K562 (cell line): ENCODE data around the gene TMPRSS6. TPM values are rescaled to one million over a fixed set of nuclear protein-coding genes. Genes with fewer than 3 reads are reported as not detected.
A peak's percentile ranks its signal among the peaks of the same experiment; 100 is the strongest.

Source experiments
- CHD2 ChIP-seq: IDR thresholded peaks from 2 replicates; pipeline ENCODE4 v1.6.1; 2011; ENCODE audit warnings: low read depth, low read length
- CXXC5 ChIP-seq: fragments of 250-450 bp; sonication (Bioruptor Pico); IDR thresholded peaks from 2 replicates; pipeline ENCODE4 v1.8.0; 2022; ENCODE audit warnings: inconsistent platforms, mild to moderate bottlenecking, moderate library complexity
- GABPA ChIP-seq: fragments of 200-800 bp; sonication (Bioruptor generic); conservative IDR thresholded peaks from 2 replicates; pipeline ENCODE4 v1.6.1; 2016; ENCODE audit warnings: low read depth, missing genetic modification characterization, missing compliant biosample characterization
- HINFP ChIP-seq: fragments of 450-650 bp; conservative IDR thresholded peaks from 2 replicates; pipeline ENCODE4 v1.6.1; 2016; ENCODE audit warnings: missing genetic modification characterization, low read depth, mild to moderate bottlenecking, control low read depth, missing compliant biosample characterization
- JUND ChIP-seq, 2 experiments: IDR thresholded peaks; 2 replicates in 1 of 2; 3 replicates in 1 of 2; pipeline ENCODE4 v1.6.1; 2011; ENCODE audit warnings: borderline replicate concordance in 2 of 2, low read depth in 2 of 2, low read length in 2 of 2, improper control_type of control experiment in 1 of 2, missing biosample characterization in 1 of 2, missing genetic modification characterization in 1 of 2, missing genetic modification reagents in 1 of 2
- MTA3 ChIP-seq: fragments of 450-650 bp; formaldehyde crosslinking; IDR thresholded peaks from 2 replicates; pipeline ENCODE4 v1.6.1; 2017; ENCODE audit warnings: mild to moderate bottlenecking, borderline replicate concordance
- RCOR1 ChIP-seq, 2 experiments: IDR thresholded peaks; 2 replicates each; pipeline ENCODE4 v1.6.1; 2012; ENCODE audit warnings: low read depth in 2 of 2, low read length in 2 of 2, borderline replicate concordance in 1 of 2, improper control_type of control experiment in 1 of 2
- RFX1 ChIP-seq: fragments of 450-650 bp; IDR thresholded peaks from 2 replicates; pipeline ENCODE4 v1.6.1; 2016; ENCODE audit warnings: mild to moderate bottlenecking, moderate library complexity
- STAT6 ChIP-seq: sonication (generic); formaldehyde crosslinking; IDR thresholded peaks from 2 replicates; pipeline ENCODE4 v1.8.1; 2023; ENCODE audit warnings: mild to moderate bottlenecking, missing genetic modification reagents
- THRAP3 ChIP-seq: fragments of 450-650 bp; IDR thresholded peaks from 2 replicates; pipeline ENCODE4 v1.6.1; 2016; ENCODE audit warnings: mild to moderate bottlenecking, inconsistent platforms, borderline replicate concordance
- YY1 ChIP-seq, 3 experiments: IDR thresholded peaks; 2 replicates each; pipeline ENCODE4 v1.6.1; 2011; ENCODE audit warnings: low read length in 2 of 3, mild to moderate bottlenecking in 2 of 3, moderate library complexity in 2 of 3, borderline replicate concordance in 1 of 3, control low read depth in 1 of 3, low read depth in 1 of 3; ENCODE audit not compliant: insufficient read depth in 3 of 3, insufficient replicate concordance in 2 of 3, control insufficient read depth in 1 of 3, insufficient read length in 1 of 3; ENCODE audit errors: extremely low read depth in 1 of 3
- ZNF324 ChIP-seq: fragments of 250-450 bp; sonication (Bioruptor Pico); IDR thresholded peaks from 2 replicates; pipeline ENCODE4 v1.4.0; 2020; ENCODE audit warnings: mild to moderate bottlenecking
- polyA plus RNA-seq, 8 experiments: library from polyadenylated mRNA; depleted of rRNA in 4 of 8; stranded (reverse) in 5 of 8; unstranded in 3 of 8; fragments of >200 nt; fragmentation: Nextera tagmentation in 2 of 8; fragmentation: Illumina TruSeq in 1 of 8; extraction: Ambion mirVana in 2 of 8; extraction: Trizol in 1 of 8; gene quantifications; 2 replicates each; pipeline versions ENCODE4 v1.2.1 to v1.2.3, GENCODE V29; 2011 to 2014; ENCODE audit warnings: inconsistent platforms in 1 of 8, missing spikeins in 1 of 8
- total RNA-seq, 7 experiments: library from RNA; depleted of rRNA in 6 of 7; stranded (reverse); fragments of >200 nt in 6 of 7; fragmentation: Illumina TruSeq in 2 of 7; extraction: Trizol in 2 of 7; gene quantifications; 2 replicates each; pipeline versions ENCODE4 v1.2.1 to v1.2.3, GENCODE V29; 2011 to 2021; ENCODE audit warnings: low replicate concordance in 1 of 7
- TF ChIP-seq, protein P1 (sequence below): IDR thresholded peaks from 2 replicates; pipeline ENCODE4 v1.6.1; 2011; ENCODE audit warnings: borderline replicate concordance, low read depth, mild to moderate bottlenecking, moderate library complexity, low read length; ENCODE audit not compliant: insufficient read depth, poor library complexity, severe bottlenecking

The TMPRSS6 gene
- total and polyA plus RNA-seq, 9 of the 15 experiments (the other 6 are each of a cell fraction or from before 2014, with no cell fraction given) = 0.03 TPM; not detected in 8

DNA sequence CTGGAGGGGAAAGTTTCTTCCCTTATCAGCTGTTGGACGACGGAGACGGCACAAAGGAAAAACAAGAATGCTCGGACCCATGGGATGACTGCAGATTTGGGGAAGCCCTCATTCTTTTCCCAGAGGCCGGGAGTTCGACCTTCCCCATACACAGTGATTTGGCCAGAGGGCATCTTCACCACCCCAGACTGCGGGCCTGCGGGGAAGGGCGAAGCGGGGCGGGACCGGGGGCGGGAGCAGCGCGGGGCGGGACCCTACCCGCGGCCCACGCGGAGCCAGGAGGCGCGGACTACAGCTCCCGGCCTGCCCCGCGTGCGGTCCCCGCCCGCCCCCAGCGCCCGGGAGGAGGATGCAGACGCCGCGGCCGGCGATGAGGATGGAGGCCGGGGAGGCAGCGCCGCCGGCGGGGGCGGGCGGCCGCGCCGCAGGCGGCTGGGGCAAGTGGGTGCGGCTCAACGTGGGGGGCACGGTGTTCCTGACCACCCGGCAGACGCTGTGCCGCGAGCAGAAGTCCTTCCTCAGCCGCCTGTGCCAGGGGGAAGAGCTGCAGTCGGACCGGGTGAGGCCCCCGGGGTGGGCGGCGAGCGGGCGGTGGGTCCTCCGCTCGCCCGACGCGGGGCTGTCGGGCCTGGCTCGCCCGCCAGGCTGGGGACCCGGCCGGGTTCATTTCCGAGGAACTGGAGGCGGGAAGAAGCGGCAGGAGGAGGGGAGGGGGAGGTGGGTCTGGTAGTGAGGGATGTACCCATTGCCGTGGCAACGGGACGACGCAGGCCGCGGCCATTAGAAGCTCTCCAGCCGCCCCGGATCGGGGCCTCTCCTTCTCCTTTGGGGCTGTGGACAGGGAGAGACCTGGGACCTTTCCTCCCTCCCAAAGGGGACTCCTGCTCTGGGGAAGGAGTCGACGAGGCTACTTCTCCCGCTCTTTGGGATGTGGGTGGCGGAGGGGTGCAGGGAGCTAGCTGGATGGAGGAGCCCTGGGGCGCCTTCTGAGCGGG lies 57.8 kb downstream of the TMPRSS6 start, which contains the start of gene KCTD17 (continued):
- TF ChIP-seq HINFP (tag) (peak; percentile 85), CHD2 (no peak), ZNF324 (CRISPR knock-in tag) (no peak), MTA3 (no peak), GABPA (tag) (0 out of 2 replicates have a peak, but pooled peaks have one; percentile 19), THRAP3 (no peak), STAT6 (CRISPR knock-in tag) (no peak), JUND (IDR thresholded peaks at IDR 0.05; ENCODE audit: borderline replicate concordance, low read depth, low read length) (no peak), JUND (tag; IDR thresholded peaks at IDR 0.05; ENCODE audit: borderline replicate concordance, low read depth, low read length) (no peak), CXXC5 (CRISPR knock-in tag) (peak; percentile 45), RFX1 (peak; percentile 61), YY1 (IDR thresholded peaks at IDR 0.05; ENCODE audit: borderline replicate concordance in 1 of 3, control insufficient read depth in 1 of 3, extremely low read depth in 1 of 3, insufficient read depth in 3 of 3, insufficient read length in 1 of 3, insufficient replicate concordance in 2 of 3, low read depth in 1 of 3, low read length in 2 of 3) (peak in 1 of 3 experiments; percentile 13), RCOR1 (IDR thresholded peaks at IDR 0.05; ENCODE audit: borderline replicate concordance in 1 of 2, low read depth in 2 of 2, low read length in 2 of 2) (peak in 1 of 2 experiments; percentile 49; a peak in 1 of 4 replicates)
- TF ChIP-seq, protein P1, sequence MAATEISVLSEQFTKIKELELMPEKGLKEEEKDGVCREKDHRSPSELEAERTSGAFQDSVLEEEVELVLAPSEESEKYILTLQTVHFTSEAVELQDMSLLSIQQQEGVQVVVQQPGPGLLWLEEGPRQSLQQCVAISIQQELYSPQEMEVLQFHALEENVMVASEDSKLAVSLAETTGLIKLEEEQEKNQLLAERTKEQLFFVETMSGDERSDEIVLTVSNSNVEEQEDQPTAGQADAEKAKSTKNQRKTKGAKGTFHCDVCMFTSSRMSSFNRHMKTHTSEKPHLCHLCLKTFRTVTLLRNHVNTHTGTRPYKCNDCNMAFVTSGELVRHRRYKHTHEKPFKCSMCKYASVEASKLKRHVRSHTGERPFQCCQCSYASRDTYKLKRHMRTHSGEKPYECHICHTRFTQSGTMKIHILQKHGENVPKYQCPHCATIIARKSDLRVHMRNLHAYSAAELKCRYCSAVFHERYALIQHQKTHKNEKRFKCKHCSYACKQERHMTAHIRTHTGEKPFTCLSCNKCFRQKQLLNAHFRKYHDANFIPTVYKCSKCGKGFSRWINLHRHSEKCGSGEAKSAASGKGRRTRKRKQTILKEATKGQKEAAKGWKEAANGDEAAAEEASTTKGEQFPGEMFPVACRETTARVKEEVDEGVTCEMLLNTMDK = peak; percentile 54
- TF ChIP-seq, all 486 proteins: peak for 16
